Stimulated activated naive CD4-positive, alpha-beta T cell treated with Interleukin-2 at 50 U/mL for 16 hours (primary cell): ENCODE measurements around the gene SPNS2.

ENCODE experiments used
- DNase-seq: peaks from one replicate; lab custom pipeline; 2025; lab: John Stamatoyannopoulos, UW

The SPNS2 gene

GRCh38 chr17:4498461-4499397 is at the start of gene SPNS2:
TSS of gene SPNS2 (plus strand) at chr17:4498881. CDS start at chr17:4499048, 167 bp downstream.
- peak; percentile 51 for DNase-seq

- no peak for DNase-seq
These were observed 48.9 kb upstream of the SPNS2 start for GRCh38 chr17:4449736-4450135.

DNA sequence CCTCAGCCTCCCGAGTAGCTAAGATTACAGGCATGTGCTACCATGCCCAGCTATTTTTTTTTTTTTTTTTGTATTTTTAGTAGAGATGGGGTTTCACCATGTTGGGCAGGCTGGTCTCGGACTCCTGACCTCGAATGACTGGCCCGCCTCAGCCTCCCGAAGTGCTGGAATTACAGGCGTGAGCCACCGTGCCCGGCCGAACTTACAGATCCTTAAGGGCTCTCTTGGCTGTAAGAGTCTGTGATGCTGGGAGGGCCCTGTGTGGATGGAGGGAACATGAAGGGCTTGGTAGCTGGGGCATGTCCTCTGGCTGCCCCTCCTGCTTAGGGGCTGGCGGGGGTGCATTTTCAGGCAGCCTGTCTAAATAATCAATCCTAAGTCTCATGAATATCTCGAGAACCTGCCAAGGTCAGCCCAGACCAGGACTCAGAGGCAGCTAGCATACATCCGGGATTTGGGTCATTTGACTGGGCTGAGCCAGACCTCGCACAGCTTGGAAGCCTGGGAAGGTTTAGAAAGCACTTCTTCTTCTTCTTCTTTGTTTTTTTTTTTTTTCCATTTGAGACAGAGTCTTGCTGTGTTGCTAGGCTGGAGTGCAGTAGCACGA is 47.9 kb upstream of the SPNS2 start:
- DNase-seq: no peak

DNA sequence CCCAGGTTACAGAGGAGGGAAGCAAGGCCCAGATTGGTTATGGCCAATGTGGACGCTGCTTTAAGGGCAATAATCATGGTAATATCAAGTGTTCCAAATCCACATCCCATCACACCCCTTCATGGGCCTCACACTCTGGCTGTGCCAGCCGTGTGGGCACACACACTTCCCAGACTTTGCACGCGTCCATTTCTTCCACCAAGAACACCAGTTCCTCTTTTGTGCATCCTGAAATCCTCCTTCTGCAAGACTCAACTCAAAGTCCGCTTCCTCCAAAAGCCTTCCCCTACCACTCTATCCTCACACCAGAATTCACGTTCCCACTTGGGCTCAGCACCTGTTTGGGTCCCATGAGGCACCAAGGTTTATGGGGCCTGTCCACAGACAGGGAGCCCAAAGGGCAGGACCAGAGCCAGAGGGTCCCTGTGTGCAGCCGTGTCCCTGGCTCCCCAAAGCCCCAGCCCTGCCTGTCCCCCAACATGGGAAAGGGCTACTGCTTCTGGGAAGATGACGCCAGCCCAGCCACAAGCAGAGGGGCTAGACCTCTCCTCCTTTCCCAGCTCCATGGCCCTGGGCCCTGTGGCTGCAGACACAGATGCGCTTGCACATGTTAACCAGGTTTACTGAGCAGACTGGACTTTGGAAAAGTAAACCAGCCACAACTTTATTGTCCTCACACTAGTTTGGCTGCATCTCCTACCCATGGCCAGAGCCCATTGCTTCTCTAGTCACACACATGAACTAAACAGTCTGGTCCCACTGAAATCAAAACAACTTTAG is 44.7 kb upstream of the SPNS2 start:
- no peak for DNase-seq

DNA sequence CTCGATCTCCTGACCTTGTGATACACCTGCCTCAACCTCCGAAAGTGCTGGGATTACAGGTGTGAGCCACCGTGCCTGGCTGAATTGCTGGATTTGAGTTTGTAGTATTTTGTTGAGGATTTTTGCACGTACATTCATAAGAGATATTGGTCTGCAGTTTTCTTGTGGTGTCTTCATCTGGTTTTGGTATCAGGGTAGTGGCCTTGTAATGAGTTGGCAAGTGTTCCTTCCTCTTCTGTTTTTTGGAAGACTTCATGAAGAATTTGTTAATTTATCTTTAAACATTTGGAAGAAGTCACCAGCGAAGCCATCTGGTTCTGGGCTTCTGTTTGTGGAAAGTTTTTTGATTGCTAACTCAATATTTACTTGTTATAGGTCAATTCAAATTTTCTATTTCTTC is 38.0 kb upstream of the SPNS2 start:
- DNase-seq: no peak

DNA sequence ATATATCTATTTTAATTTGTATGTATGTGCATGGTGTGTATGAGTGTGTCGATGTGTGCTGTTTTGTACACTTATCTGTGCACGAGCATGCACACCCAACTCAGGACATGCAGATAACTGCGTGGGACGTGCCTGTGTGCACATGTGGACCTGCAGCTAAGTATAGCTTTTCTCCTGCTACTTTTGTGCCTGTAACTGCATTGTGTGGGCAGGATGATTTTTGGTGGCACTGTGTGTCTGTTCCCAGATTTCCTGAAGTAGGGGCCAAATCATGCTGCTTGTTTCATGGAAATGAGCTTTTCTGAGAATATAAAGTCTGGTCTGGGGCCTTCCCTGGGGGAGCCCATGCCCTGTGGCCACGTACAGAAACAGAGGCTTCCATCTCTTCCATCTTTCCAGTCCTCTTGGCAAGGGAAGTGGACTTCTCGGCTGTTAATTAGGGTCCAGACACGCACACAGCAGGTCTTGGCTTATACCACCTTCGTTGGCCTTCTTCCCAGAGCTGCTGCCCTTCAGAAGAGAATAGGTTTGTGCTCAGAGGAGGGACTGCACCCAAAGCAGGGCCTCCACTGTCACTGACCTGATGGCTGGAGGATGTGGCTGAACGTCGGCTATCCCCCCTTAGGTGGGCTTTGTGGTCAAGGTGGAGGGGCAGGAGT is 34.7 kb upstream of the SPNS2 start:
- no peak for DNase-seq

DNA sequence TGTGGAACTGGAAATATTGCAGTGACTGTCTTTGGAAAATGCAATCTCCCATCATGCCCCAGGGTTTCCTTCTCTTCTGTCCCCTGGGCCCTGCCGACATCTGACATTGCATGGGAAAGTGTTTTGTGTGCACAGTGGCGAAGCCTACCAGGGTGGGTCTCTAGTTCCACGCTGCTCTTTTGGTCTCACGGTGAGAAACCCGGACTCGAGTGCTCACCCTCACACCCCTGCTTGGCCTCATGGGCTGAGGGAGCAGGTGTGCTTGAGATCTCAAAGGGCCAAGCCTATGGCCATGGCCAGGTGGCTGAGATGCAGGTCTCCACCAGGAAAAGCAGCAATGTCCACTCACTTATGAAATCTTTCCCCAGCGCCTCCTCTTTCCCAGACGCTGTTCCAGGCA is 32.9 kb upstream of the SPNS2 start:
- no peak for DNase-seq

DNA sequence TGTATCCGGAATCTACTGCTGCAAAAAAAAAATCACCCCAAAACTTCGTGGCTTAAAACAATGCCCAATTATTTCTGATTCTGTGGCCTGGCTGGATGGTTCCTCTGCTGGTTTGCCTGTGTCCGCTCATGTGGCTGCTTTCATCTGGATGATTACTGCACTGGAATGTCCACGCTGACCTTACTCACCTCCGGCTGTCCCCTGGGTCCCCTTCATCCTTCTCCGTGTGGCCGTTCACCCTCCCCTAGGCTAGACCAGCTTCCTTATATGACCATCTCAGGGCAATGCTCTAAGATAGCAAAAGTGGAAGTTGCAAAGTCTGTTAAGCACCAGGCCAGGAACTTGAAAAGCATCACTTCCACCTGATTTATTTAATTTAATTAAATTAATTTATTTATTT is 31.4 kb upstream of the SPNS2 start:
- no peak for DNase-seq

- DNase-seq: no peak
These were observed 29.1 kb upstream of the SPNS2 start for GRCh38 chr17:4469552-4469951.

GRCh38 chr17:4472286-4472685 is 26.4 kb upstream of the SPNS2 start:
- no peak for DNase-seq

- DNase-seq: no peak
These were observed 24.6 kb upstream of the SPNS2 start for GRCh38 chr17:4474093-4474492.

GRCh38 chr17:4475001-4475400 is 23.7 kb upstream of the SPNS2 start:
- no peak for DNase-seq

DNA sequence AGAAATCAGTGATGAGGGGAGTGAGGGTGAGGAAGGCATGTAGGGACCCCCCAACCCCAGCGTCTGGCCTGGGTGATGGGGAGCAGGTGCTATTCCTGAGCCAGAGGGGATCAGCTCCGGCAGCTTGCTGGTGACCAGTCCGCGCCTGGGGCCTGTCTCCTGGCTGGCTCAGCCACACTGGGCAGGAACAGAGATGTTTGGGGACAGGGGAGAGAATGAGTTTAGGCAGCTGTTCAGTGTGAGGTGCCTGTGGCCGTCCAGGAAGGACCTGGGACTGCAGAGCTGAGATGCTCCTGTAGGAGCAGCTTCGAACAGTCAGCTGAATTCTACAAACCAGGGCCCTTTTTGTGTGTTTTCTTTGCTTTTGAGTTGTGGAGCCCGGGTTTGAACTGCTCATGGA is 23.2 kb upstream of the SPNS2 start:
- no peak for DNase-seq

DNA sequence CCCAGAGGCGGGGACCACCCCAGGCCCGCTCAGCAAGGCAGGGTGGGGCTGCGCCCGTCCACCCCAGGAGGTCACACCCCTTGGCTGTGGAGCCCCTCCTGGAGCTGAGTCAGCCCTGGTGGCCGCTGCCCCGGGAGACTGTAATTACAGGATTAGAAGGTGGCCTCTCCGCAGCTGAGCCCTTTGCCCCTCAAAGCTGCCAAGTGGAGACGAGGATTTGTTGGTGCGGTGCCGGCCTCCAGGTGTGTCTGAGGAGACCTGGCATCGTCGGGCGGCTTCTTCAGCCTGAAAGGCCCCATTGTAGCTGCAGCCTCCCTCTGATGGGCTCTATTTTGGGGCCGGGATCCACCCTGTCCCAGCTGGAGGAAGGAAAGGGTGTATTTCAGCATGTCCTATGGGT is 22.7 kb upstream of the SPNS2 start:
- no peak for DNase-seq

DNA sequence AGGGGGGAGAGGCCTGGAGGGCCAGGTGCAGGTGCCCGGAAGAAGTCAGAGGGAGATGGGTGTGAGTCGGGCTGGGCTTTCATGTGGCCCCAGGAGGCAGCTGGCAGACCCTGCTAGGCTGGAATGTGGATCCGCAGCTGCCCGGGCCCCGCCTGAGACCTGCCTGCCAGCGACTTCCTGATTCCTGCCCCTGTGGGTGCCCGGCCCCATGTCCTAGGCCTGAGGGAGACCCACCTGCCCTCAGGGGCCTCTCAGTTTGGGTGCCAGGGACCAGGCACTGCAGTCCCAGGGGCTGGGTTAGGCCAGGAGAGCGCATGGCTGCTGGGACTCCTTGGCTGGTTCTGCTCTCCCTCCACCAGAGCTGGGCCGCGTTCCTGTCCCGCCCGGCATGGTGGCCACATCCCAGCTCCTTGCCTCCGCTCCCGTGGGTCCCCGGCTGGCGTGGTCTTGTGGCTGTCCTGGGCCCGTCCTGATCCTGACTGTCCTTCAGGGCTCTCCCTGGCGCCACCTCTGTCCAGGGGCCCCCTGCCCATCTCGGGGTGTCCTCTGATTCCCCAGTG is 22.1 kb upstream of the SPNS2 start:
- no peak for DNase-seq

DNA sequence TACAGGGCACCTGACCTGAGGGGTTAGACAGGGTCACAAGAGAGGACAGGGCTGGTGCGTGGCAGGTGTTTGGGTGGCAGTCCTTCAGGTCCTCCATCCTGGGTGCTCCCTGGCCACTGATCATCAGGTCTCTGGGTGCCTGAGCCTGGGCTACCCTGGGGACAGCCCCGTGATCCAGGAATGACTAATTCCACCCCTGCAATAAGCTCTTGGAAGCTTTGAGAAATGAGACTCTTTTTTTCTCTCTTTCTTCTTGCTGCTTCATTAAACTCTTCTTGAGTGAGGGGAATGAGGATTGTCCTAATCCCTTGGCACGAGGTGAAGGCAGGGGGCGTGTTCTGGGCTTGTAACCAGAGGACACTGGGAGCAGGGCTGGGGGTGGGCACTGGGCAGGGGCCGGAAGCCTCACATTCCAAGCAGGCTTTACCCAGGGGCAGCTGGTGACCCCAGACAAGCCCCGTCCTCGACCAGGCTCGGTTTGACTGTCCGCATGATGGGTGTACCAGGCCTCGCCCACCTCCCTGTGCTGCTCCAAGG is 21.4 kb upstream of the SPNS2 start:
- no peak for DNase-seq

GRCh38 chr17:4478318-4478830 is 20.3 kb upstream of the SPNS2 start:
- no peak for DNase-seq

- no peak for DNase-seq
These were observed 19.2 kb upstream of the SPNS2 start for GRCh38 chr17:4479340-4479981.

- DNase-seq: no peak
These were observed 18.5 kb upstream of the SPNS2 start for GRCh38 chr17:4479982-4480751.
